GM19043 (cell line): ENCODE measurements around the gene ZFHX3.

Experiments used
- ATAC-seq: cut with Tn5 transposase; IDR thresholded peaks from one replicate; pipeline ENCODE4 v1.9.1; 2021; ENCODE audit warnings: low read depth; ENCODE audit not compliant: unreplicated experiment

ZFHX3 gene

DNA sequence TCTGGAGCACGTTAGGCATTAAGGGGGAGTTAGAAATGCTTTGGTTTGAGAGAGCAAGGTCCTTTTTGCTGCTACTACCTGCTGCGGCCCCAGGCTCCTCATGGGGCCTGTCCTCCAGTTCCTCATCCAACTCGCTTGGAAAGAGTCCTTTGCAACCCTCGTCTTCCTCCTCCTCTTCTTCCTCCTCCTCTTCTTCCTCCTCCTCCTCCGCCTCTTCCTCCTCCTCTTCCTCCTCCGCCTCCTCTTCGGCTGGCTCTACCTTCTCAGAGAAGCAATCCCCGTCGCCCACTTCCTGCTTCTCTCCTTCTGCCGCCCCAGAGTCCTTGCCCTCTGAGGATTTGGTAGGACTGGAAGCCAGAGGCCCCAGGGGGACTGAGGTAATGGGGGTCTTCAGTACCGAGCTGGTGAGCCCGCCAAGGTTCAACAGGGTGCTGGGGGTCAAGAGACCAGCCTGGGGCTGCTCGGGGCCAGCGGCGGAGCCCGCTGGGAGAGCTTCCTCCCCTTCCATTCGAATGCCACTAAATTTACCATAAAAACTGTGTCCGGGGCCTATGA, 89.3 kb downstream of the ZFHX3 start:
- ATAC-seq: no peak

DNA sequence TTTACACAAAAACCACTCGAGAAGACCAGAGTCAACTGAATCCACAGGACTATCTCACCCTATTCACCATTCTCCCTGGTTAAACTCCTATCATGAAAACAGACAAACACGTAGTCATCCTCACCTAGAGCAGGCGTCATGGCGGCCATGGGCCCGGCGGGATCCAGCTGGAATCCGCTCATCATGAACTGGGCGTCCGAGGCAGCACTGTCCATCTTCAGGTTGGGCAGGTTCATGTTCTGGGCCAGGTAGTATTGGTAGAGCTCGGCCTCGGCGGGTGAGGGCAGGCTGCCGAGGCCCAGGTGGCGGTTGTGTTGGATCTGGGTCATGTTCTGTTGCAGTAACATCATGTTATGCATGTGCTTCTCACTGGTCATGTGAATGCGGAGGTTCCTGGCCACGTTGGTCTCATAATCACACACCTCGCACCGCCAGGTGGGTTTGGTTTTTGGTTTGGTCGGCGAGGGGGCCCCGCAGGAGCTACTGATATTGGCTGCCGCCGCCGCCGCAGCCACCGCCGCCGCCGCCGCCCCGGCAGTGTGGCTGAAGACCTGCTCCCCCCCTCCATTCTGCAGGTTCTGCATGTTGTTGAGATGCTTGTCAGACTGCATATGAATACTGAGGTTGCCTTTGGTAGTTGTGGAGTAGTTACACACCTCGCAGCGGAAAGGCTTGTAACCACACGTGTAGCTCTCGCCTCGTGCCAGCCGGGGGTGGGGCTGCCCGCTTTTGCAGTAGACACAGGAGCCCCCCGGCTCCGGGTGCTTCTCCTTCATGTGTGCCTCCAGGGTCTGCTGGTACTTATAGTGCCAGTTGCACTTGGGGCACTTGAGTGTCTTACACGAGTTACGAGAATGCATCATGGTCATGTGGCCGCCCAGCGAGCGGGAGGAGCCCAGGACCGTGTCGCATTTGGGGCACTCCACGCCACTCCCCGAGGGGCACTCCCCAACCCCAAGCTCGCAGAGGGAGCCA, 90.3 kb downstream of the ZFHX3 start:
- ATAC-seq: no peak

DNA sequence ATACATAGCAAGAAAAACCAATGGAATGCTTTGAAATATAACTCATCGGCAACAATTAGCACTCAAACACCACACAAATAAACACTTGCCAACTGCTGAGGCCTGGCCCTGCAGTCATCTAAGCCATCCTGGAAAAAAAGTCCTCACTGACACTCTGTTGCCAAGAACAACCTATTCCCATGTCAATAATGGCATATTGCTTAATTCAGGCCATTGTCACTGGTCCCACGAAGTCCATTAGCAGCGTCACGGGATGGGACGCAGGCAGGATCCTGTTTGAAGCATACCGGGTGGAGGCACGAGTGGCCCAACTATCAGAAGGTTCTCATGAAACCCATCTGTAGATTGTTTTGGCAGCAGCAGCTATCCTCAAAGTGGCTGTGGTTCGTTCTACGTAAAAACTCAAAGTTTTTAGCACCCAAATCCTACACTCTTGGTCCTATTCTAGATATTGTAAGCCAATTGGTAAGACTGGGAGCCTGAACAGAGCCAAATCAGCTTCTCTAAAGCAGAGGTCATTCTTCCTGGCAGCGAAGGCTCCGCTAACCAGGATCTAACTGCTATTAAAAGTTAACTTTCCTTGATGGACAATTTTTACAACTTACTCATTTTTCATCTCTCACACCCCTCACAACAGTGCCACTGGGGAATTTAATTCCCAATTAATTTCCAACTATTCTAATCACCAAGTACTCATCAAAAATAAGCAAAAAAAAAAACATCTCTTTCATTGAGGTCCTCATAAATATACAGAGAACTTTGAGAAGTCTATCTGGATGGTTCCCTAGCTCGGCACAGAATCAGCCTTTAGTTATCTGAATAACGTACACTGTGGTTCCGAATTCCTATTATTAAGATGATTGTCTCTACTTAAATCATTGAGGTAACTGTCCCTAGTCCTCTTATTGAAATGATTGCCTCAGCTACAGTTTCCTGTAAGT, 91.5 kb downstream of the ZFHX3 start:
- no peak for ATAC-seq

DNA sequence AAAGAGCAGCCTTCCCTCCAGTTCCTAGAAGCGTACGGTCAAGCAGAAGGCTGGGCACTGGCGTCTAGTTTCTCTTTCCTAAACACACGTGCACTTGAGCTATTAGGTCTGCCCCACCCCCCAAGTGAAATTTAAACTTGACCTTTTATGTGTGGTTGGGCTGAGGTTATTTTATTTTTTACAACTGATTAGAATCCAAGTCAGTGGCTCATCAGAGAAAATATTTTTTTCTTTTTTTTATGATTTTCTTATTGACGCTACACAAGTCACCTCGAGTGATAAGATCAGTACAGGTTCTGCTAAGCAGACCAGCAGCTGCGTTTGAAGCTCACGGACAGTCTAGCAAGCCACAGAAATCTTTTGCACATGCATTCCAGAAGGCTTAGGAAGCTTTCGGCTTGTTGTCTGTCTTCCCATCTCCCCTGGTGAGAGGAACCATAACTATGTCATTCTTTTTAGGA, 95.1 kb downstream of the ZFHX3 start:
- ATAC-seq: no peak

DNA sequence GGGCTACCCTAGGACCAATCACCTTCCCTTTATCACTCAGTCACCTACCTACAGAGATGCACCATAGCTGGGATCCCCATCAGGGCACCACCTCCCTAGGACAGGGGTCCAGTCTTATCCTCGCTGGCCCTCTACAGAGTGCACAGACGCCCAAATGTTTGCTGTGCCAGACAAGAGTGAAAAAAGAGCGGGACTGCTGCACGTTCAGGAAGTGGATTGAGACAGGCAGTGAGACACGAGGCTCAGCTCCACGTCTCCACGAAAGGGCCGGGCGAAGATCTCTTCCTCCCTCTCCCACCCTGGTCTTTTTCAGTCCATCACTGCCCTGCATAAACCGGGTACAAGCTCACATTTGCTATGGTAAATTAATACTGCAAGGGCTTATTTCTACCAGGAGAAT, 95.5 kb downstream of the ZFHX3 start:
- ATAC-seq: no peak

DNA sequence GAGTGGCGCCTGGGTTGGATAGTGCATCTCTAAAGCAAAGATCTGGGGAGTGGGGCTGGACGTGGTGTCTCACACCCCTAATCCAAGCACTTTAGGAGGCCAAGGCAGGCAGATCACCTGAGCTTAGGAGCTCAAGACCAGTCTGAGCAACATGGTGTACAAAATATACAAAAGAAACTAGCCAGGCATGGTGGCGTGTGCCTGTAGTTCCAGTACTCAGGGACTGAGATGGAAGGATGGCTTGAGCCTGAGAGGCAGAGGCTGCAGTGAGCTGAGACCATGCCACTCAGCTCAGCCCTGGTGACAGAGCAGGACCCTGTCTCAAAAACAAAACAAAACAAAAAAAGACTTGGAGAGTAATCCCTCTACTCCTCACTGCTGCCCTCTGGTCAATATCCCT, 96.0 kb downstream of the ZFHX3 start:
- no peak for ATAC-seq

DNA sequence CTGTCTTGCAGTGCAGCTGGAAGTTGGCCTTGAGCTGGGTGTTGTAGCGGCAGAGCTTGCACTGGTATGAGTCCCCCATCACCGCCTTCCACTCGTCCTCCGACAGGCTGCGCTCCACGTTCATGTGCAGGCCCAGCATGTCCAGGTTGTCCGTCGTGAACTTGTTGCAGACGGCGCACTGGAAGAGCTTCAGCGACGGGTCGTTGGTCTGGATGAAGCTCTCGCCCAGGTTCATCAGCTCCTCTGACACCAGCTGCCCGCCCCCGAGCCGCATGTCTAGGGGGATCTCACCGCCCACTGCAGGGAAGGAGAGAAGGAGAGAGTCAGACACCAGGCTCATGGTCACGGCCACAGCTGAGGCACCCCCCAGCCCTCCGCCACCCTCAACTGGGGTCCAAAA, 97.3 kb downstream of the ZFHX3 start:
- no peak for ATAC-seq

DNA sequence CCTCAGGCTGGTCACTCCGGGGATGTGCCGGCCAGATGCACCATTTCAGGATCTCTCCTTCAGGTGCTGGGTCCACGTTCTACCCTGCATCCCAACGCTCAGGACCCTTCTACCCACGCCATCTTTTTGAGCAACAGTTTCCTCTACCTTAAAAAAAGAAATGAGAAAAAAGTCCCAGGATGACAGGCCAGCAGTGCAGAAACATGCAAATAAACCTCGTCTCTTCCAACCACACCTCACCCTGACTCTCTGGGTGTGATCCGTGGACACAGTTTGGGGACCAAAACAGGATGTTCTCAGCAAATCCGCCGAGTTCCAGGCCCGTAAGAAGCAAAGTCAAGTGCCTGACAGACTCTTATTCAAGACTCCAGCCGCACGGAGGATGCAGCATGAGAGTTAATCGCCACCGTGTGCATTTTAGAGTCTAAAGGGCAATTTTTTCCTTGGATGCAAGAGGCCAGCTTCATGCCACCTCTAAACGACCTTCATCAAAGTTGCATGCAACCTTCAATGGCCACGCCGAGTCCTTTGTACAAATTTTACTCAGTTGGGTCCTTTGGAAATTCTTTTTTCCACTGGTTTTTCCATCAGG, 99.6 kb downstream of the ZFHX3 start:
- no peak for ATAC-seq

DNA sequence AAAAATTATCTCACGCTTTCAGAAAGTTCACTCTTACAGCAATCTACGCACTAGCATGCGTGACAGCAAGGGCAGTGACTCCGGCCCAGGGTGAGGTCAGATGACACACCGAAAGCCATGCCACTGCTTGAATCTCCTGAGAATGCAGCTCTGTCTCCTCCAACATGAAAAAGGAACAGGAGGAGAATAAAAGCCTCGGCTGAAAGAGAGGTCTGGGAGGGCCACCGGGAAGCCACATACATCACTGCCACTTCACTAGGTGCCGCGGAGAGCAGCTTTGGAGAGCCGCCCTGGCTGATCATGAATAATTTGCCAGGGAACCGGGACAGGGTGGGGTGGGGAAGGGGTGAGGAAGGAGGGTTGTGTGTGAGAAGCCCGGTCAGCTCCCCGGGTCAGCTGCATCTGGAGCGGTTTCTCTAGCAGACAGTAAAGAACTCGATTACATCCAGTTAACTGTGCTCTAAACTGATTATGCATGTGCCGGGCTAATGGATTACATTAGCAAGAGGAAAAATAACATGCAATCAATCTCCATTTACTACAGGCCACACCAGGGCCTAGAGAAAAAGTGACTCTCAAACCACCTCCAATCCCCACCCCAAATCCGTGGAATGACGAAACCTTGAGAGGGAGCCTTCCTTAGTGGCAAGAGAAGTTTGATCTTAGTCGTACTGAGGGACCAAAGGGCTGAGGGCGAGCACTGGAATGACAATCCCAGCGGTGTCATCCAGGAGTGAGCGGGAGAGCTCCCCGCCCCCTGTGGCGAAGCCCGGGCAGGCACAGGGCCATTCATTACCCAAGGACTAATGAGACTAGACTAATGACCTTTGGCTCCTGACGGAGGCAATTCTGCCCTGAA, 100.3 kb downstream of the ZFHX3 start:
- no peak for ATAC-seq

DNA sequence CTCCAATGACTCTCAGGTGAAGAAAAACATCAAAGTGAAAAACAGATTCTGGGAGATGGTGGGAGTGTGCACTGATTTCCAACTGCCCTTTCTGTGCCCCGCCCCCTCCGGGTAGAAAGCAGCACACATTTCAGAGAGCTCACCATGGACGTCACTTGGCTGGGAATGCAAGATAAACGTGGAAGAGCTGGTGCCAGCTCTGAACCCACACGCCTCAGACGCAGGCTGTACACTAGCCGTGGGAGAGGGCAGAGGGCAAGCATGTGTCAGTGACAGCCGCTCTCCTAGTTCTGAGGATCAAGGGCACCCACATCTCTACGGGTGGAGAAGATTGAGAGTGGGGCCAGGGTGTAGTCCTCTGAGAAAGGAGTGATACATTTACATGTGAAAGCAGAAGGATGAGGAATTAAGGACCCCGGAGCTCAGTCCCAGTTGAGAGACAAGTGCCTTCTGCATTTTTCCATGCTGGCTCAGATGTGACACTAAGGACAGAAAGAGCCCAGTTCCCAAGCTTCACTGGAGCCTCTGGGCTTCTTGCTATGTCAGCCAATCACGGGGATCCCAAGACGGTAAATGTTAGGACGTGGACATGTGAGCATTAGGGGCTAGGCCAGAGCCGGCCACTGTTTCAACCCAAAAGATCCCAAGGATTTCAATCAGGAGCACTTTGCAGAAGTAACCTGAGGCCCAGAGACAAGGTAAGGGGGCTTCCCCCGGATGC, 101.3 kb downstream of the ZFHX3 start:
- no peak for ATAC-seq

DNA sequence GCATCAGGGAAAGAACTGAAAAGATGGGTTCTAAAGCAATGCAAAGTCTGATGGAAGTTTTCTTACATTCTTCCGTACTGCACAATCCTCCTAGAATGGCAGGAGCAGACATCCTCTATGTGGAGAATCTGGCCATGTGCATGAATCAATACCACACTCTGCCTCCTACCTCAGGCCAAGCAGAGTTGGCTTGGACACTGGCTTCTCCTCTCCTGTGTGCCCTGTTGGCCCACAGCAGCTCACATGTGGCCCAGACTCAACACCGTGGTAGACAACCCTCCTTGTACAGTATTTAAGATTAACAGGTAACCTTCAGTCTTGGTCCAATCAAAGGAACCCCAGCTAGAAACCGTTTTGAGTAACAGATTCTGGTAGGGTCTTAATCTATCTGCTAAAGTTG, 101.9 kb downstream of the ZFHX3 start:
- no peak for ATAC-seq

DNA sequence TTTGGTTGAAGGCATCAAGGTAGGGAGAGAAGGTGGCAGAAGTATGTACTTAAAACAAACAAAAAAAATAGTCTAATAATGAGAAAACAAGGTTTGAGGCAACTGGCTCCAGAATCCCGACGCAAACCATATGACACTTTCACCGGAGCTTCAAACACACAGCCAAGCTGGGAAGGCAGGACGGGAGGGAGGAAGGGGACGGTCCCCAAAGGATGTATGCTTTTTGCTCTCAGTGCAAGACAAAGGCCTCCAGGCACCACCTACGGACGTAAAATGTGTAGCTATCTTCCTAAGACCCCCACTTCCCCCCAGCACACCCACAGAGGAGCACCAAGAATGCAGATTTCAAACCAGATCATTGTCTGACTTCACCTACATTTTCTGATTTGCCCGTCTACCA, 102.3 kb downstream of the ZFHX3 start:
- ATAC-seq: no peak

DNA sequence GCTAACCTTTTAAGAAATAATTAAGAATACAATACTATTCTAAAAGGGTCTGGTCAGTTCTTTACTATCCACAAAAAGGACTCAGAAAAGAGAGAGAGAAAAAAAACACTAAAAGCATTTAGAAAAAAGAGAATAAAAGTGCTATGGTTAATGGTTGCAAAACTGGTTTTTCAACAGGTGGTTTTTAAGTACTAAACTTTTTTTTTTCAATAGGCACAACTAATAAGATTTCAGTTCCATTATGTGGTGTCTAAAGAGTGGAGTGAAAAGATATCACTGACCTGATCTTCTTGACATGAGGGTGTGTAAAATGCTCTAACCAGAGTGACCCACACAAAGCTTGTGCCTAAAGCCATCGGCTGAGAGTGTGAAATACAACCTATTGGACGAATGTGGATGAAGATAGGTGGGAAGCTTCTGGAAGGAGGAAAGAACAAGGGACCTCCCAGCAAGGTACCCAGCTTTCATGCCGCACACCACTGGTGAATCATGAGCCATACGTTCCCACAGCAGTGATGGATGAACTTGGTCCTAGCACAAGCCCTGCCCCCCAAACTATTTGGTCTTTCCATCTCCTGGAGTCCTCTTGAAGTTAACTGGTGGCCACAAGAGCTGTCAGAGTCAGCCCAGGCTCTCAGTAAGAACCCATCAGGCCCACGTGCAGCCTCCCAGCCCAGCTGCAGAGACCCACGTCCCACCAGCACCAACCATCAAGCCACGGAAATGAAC, 103.0 kb downstream of the ZFHX3 start:
- ATAC-seq: no peak

DNA sequence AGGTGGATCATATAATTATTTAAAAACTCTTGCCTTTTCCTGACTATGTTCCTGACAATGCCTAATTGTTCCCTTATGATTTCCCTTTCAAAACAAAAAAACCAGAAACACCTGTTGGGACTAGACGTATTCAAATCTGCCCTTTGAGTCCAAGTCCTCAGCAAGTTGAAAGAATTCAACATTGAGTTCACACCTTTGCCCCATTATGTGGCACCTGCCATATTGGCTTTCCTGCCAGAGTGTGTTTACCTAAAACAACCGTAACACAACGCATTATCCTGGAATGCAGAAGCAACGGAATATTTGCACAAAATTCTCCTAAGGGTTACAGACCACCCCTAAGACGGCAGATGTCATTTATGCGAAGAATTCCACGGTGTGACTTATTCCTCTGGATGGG, 105.9 kb downstream of the ZFHX3 start:
- ATAC-seq: no peak

DNA sequence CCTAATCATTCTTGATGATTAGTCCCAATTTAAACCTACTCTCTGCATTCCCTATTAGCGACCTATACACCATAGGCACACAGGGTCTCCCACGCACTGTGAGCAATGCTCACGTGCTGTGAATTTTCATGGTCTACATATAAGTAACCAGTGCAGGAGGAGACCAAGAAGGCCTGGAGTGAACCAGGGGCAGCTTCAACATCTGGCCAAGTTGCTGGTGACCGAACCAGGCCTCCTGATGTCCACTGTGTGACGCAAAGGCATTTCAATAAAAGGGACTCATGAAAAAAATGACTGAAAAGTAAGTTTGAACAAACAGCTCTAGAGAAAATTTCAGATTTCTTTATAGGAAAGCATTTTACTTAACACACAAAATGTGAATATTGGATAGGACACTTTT, 107.0 kb downstream of the ZFHX3 start:
- ATAC-seq: no peak

DNA sequence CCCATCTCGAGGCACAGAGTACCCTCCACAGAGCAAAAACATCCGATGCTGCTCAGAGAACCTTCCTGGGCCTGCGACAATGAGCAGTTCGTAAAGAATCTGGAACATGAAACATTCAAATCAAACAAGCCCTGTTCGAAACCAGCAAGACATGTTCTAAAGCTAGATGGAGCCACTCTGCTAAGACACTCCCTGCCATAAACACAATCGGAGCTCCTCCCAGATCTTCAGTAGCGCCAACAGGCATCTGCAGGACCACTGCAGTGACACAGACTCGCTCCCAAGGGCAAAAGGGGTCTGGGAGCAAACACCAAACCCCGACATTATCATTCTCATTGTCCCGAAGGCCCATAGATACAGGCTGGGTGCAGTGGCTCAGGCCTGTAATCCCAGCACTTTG, 108.7 kb downstream of the ZFHX3 start:
- no peak for ATAC-seq

DNA sequence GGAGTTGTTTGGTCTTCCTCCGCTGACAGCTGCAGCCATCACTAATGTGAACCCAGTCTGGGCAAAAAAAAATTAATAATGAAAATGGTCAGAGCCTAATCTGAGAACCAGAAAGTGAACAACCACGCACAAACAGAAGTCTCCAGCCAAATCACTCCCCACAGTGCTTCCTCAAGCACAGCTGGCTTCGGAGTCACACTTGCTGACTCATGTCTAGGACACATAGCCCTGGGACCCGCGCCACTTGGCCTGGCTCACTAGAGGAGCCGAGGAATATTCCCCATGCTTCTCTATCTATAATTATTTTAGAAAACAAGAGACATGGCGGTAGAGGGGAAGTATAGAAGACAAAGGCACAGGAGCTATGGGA, 109.1 kb downstream of the ZFHX3 start:
- no peak for ATAC-seq
